ENCODE data around the gene FOXB1. TPM values are rescaled to one million over a fixed set of nuclear protein-coding genes. Genes with fewer than 3 reads are reported as not detected.

Gene FOXB1
- total RNA-seq, 1 experiment from 2014 or later, result not detected

GRCh38 chr15:60022379-60022741 is 18.2 kb downstream of the FOXB1 start:
- BruUV-seq (replicated peaks), result no TSS peak
- ChIA-PET POLR2A (ENCODE audit: low non-redundant PET) (no interaction called here), CTCF (no interaction called here)
- Histone ChIP-seq H3K36me3 (ENCODE audit: insufficient read depth, low read length, poor library complexity, severe bottlenecking) (no peaks in the 10 kb centered on the region), H3K27ac (ENCODE audit: low read depth, low read length, poor library complexity, severe bottlenecking) (no peak overlapping the region), H3K4me3 (ENCODE audit: low read depth, low read length, poor library complexity, severe bottlenecking) (no peak overlapping the region), H3K4me1 (ENCODE audit: insufficient read depth, low read length, poor library complexity, severe bottlenecking) (no peaks in the 10 kb centered on the region), H3K27me3 (replicated peaks; ENCODE audit: insufficient read depth, low read depth, low read length, poor library complexity) (peaks cover 22% of the 10 kb centered on the region), H3K9me3 (ENCODE audit: low read depth, low read length, poor library complexity, severe bottlenecking) (no peaks in the 10 kb centered on the region)
- TF ChIP-seq CTCF (conservative IDR thresholded peaks at IDR 0.05; ENCODE audit: low read depth, low read length) (no peak), EZH2 (IDR thresholded peaks at IDR 0.05; ENCODE audit: borderline replicate concordance, low read depth, low read length, poor library complexity, severe bottlenecking) (no peak)
- intact Hi-C loops (cut with micrococcal nuclease; ENCODE audit: unreplicated experiment), result no loop called here
- DNase-seq (ENCODE audit: low spot score), result no peak

GRCh38 chr15:60026555-60026954 is 22.4 kb downstream of the FOXB1 start:
- CTCF ChIA-PET, result no interaction called here
- TF ChIP-seq CTCF (conservative IDR thresholded peaks at IDR 0.05; ENCODE audit: low read depth, low read length) (no peak), EZH2 (IDR thresholded peaks at IDR 0.05; ENCODE audit: borderline replicate concordance, low read depth, low read length, poor library complexity, severe bottlenecking) (no peak)
- POLR2A ChIA-PET (ENCODE audit: low non-redundant PET), result no interaction called here
- Histone ChIP-seq H3K36me3 (ENCODE audit: insufficient read depth, low read length, poor library complexity, severe bottlenecking) (no peaks in the 10 kb centered on the region), H3K9me3 (ENCODE audit: low read depth, low read length, poor library complexity, severe bottlenecking) (no peaks in the 10 kb centered on the region), H3K27me3 (replicated peaks; ENCODE audit: insufficient read depth, low read depth, low read length, poor library complexity) (no peaks in the 10 kb centered on the region), H3K27ac (ENCODE audit: low read depth, low read length, poor library complexity, severe bottlenecking) (no peak overlapping the region), H3K4me1 (ENCODE audit: insufficient read depth, low read length, poor library complexity, severe bottlenecking) (no peaks in the 10 kb centered on the region), H3K4me3 (ENCODE audit: low read depth, low read length, poor library complexity, severe bottlenecking) (no peak overlapping the region)
- DNase-seq (ENCODE audit: low spot score), result no peak
- no TSS peak for BruUV-seq (replicated peaks)
- intact Hi-C loops (cut with micrococcal nuclease; ENCODE audit: unreplicated experiment), result no loop called here

- H3K36me3 ChIP-seq (ENCODE audit: insufficient read depth, low read length, poor library complexity, severe bottlenecking), result no peaks in the 10 kb centered on the region
- ChIA-PET POLR2A (ENCODE audit: low non-redundant PET) (no interaction called here), CTCF (no interaction called here)
- no TSS peak for BruUV-seq (replicated peaks)
- no peaks in the 10 kb centered on the region for H3K4me1 ChIP-seq (ENCODE audit: insufficient read depth, low read length, poor library complexity, severe bottlenecking)
- no peak for DNase-seq (ENCODE audit: low spot score)
- no peak for TF ChIP-seq CTCF (conservative IDR thresholded peaks at IDR 0.05; ENCODE audit: low read depth, low read length)
- no peak for TF ChIP-seq EZH2 (IDR thresholded peaks at IDR 0.05; ENCODE audit: borderline replicate concordance, low read depth, low read length, poor library complexity, severe bottlenecking)
- H3K4me3 ChIP-seq (ENCODE audit: low read depth, low read length, poor library complexity, severe bottlenecking), result no peak overlapping the region
- peaks cover 4% of the 10 kb centered on the region for H3K27me3 ChIP-seq (replicated peaks; ENCODE audit: insufficient read depth, low read depth, low read length, poor library complexity)
- H3K27ac ChIP-seq (ENCODE audit: low read depth, low read length, poor library complexity, severe bottlenecking), result no peak overlapping the region
- H3K9me3 ChIP-seq (ENCODE audit: low read depth, low read length, poor library complexity, severe bottlenecking), result no peaks in the 10 kb centered on the region
- intact Hi-C loops (cut with micrococcal nuclease; ENCODE audit: unreplicated experiment), result no loop called here
Measured at GRCh38 chr15:60035344-60035743, 31.2 kb downstream of the FOXB1 start.
